Stimulated activated naive CD8-positive, alpha-beta T cell treated with anti-CD3 and anti-CD28 coated beads, Interleukin-15, Interleukin-2, amounts not matched to agents 100 ng/mL and 50 ng/mL, for 24 hours (primary cell): ENCODE measurements around the gene FBXL16.

Source experiments
- H3K27ac Mint-ChIP-seq: one replicate; pipeline ENCODE4 v1.8.0; 2021; ENCODE audit warnings: mild to moderate bottlenecking, mixed read lengths
- H3K27me3 Mint-ChIP-seq: one replicate; pipeline ENCODE4 v1.8.0; 2021; ENCODE audit warnings: mixed read lengths
- H3K36me3 Mint-ChIP-seq: one replicate; pipeline ENCODE4 v1.8.0; 2021; ENCODE audit warnings: low read depth, mixed read lengths
- H3K4me1 Mint-ChIP-seq: one replicate; pipeline ENCODE4 v1.8.0; 2021; ENCODE audit warnings: low read depth, mixed read lengths
- H3K4me3 Mint-ChIP-seq: one replicate; pipeline ENCODE4 v1.8.0; 2021; ENCODE audit warnings: mild to moderate bottlenecking, mixed read lengths
- H3K9me3 Mint-ChIP-seq: one replicate; pipeline ENCODE4 v1.8.0; 2021; ENCODE audit warnings: mixed read lengths

FBXL16 gene

DNA sequence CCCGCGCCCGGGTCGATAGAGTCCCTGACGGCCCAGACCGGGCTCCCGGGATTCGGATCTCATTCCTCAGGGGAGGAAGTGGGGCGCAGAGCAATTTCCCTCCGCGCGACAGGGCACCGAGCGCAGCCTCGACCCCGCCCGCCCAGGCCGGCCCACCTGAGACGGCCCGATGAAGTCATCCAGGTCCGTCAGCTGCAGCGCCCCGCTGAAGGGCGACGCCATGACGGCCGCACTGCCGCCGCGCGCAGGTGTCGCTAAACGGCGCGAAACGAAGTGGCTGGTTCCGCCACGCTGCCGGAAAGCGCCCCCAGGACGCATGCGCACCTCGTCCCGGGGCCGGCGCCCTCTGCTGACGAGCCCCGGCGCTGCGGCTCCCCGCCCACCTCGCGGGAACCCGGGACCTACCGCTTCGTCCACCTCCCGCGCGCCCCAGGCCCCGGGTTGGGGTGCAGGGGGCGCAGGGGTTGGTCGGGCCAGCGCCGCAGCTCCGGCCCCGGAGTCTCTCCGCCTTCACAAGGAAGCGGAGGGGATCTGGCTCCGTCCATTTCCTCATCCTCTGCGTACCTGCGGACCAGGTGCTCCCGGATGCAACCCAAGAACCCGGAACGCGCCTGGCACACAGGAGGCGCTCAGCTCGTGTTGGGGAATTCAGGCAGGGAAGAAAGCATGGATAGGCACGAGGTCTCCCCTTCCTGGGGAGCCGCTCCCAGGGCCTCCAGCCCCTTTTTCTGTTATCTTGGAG, 35.3 kb upstream of the FBXL16 start, which contains the start of gene CIAO3:
CIAO3 (minus strand) TSS at position 234 of the 742 bp plus-strand sequence; CDS start at position 222, 12 bp downstream.
- no peaks in the 10 kb centered on the region for H3K9me3 Mint-ChIP-seq
- H3K4me1 Mint-ChIP-seq: peaks cover 22% of the 10 kb centered on the region
- peaks cover 10% of the 10 kb centered on the region for H3K36me3 Mint-ChIP-seq
- peak within 1 kb of the TSS; percentile 74 for H3K27ac Mint-ChIP-seq
- H3K27me3 Mint-ChIP-seq: no peaks in the 10 kb centered on the region
- H3K4me3 Mint-ChIP-seq: peak within 1 kb of the TSS; percentile 81

DNA sequence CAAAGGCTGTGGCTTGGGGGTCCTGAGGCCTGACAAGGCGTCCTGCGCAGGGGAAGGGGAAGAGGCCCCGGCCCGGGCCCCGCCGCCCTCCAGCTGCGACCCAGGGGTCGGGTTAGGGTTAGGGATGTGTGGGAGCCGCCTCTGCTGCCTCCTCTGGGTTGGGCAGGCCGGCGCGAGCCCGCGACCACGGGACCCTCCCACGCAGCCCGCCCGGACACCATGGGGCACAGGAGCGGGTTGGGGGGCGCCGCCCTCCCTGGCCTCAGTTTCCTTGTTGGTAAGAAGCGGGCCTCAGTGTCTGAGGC, 34.8 kb upstream of the FBXL16 start:
- H3K27ac Mint-ChIP-seq: peak overlapping the region; percentile 74
- H3K36me3 Mint-ChIP-seq: peaks cover 15% of the 10 kb centered on the region
- no peaks in the 10 kb centered on the region for H3K27me3 Mint-ChIP-seq
- H3K4me1 Mint-ChIP-seq: peaks cover 27% of the 10 kb centered on the region
- no peaks in the 10 kb centered on the region for H3K9me3 Mint-ChIP-seq
- peak overlapping the region; percentile 81 for H3K4me3 Mint-ChIP-seq

DNA sequence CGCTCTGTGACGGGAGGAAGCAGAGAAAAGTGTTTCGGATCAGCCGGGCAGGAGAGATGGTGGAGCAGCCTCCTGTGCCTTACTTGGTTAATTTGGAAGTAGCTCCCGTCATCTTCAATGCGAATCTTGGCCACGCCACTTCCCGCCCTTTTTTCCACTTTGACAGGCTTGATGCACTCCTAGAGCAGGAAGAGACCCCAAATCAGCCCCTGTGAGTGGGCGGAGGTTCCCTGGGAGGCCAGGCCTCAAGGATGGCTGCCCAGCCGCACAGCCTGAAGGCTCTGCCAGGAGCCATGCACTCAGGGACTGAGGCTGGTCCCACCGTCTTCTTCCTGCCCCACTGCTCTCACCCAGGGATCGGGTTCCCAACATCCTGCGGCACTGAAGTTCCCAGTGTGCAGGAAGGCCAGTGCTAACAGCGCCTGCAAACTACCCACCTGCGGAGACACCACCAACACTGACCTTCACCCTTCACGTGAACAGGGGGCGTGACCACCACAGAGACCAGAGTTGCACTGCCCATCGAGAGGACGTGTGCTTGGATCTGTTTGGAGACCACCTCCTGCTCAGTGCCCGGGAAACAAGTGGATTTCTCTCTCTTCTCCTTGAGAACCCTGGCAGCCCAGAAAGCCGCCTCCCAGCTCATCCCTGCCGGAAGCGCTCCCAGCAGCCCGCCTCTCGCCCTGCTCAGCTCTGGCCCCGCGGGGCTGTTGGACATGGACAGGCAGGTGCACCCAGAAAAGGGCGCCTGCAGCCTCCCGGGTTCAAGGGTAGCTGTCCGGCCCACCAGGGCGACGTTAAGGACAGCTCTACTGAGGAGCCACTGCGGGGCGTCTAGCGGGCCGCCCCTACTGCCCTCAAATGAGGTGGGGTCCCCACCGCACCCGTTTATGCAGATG, 34.2 kb upstream of the FBXL16 start:
- H3K27ac Mint-ChIP-seq: peak overlapping the region; percentile 74
- H3K36me3 Mint-ChIP-seq: peaks cover 19% of the 10 kb centered on the region
- peaks cover 30% of the 10 kb centered on the region for H3K4me1 Mint-ChIP-seq
- no peaks in the 10 kb centered on the region for H3K27me3 Mint-ChIP-seq
- no peaks in the 10 kb centered on the region for H3K9me3 Mint-ChIP-seq
- H3K4me3 Mint-ChIP-seq: peak overlapping the region; percentile 81

DNA sequence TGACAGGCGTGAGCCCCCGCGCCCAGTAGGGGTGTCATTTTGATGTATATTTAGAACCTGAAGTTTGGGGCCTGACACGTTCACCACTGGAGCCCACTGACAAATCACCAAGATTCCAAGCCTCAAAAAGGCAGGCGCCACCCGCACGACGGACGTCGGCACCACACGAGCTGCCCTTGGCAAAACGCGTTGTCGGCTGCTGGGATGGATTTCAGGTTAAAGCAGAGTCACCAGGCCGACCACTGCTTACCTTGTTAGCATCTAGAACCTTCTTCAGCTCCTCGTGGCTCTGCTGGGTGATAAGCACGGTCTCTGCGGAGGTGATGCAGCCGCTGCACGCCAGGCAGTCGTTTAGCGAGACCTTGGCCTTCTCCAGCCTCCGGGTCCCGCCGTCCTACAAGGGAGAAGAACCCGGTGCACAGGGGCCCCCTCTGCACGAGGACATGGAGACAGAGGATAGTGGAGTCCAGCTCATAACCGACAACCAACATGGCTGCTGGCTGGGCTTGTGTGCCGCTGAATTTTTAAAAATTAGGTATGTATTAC, 31.4 kb upstream of the FBXL16 start:
- Mint-ChIP-seq H3K4me1 (peaks cover 30% of the 10 kb centered on the region), H3K27ac (no peak overlapping the region), H3K4me3 (no peak overlapping the region), H3K36me3 (peaks cover 19% of the 10 kb centered on the region), H3K9me3 (no peaks in the 10 kb centered on the region), H3K27me3 (no peaks in the 10 kb centered on the region)

DNA sequence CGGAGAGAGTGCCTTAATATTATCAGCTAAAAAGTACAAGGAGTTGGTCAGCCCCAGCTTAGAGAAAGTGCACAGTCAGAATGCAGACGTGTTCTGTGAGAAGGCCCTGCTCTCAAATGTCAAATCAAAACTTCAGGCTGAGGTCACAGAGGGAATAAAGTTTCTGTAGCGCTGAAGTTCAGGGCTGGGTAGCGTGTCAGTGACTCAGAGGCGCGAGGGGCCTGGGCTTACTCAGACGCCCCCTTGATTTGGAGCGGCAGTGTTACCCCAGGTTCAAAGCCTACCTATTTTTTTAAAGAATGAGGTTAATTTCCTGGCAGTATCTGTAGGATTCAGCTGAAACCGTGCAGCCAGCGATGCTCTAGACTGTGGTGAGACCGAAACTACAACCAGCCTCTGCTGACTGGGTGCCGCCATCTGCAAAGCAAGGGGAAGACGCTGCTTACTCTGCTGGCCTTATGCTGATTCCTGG, 30.4 kb upstream of the FBXL16 start:
- Mint-ChIP-seq H3K4me1 (peaks cover 30% of the 10 kb centered on the region), H3K4me3 (no peak overlapping the region), H3K27ac (peak overlapping the region; percentile 36), H3K27me3 (no peaks in the 10 kb centered on the region), H3K9me3 (no peaks in the 10 kb centered on the region), H3K36me3 (peaks cover 19% of the 10 kb centered on the region)

DNA sequence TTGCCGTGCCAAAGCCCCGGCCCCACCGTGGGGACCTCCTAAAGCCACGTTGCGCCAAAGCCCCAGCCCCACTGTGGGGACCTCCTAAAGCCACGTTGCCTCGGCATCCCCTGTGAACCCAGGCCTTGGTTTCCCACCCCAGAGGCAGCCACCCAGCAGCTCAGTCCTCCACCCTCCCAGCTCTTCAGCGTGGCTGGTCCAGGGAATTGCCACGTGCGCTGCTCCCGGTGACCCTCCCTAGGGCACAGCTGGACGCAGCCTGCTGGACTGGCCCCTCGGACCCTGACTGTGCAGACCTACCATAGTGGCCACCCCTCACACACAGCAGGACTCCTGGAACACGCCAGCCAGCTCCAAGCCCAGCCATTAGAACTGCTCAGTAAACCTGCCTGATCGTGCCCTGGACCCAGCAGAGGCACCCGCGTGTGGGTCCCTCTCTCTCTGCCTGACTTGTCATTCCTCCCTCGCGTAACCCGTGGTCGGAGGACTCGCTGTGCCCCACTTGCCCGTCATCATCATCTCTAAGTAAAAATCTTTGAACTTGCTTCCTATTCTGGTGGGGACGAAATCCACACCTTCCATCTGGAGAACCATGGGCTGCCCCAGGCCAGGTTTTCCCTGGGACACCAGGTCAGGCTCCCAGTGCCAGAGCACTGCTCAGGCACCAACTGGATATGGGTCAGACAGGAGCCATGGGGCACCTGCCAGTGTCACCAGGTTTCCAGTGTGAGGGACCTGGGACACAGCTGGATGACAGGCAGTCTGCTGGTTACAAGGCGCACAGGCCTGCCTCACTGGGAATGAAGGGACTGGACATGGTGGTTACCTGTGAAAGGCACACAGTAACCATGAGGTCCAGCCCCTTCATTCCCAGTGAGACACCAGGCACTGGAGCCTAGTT, 29.6 kb upstream of the FBXL16 start:
- H3K4me3 Mint-ChIP-seq: no peak overlapping the region
- peaks cover 30% of the 10 kb centered on the region for H3K4me1 Mint-ChIP-seq
- H3K36me3 Mint-ChIP-seq: peaks cover 19% of the 10 kb centered on the region
- H3K27me3 Mint-ChIP-seq: no peaks in the 10 kb centered on the region
- H3K27ac Mint-ChIP-seq: peak overlapping the region; percentile 28
- no peaks in the 10 kb centered on the region for H3K9me3 Mint-ChIP-seq

DNA sequence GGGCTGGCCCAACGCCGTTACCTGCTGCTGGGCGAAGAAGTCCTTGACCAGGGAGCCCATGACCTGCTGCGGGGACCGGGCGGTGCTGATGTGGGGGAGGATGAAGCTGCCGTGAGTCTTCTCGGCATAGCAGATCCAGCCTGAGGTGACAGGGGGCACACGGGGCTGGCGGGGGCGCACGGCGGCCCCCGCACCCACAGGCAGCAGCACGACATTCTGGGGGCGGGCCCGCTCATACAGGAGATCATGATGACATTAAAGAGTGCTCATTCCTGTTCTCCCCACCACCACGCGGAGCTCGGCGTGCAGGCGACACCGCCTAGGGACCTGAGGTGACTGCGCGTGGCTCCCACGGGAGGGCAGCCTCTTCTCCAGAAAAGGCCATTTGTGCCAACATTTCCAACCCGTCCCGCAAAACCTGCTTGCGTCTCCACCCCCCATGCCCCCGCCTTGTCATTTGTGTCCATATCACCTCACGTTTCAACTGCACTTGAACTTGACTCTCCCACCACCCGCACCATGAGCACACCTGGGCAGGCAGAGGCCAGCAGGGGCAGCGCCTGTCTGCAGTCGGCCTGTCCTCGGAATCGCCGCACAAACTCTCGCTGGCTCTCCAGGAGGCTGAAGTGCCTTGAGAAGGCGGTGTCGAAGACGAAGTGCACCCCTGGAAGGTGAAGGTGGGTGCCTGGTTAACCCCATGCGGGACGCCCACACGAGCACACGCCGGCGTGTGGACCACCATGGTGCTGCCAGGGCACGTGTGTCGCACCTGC, 28.8 kb upstream of the FBXL16 start:
- Mint-ChIP-seq H3K4me1 (peaks cover 24% of the 10 kb centered on the region), H3K27ac (no peak overlapping the region), H3K36me3 (peaks cover 19% of the 10 kb centered on the region), H3K4me3 (no peak overlapping the region), H3K27me3 (no peaks in the 10 kb centered on the region), H3K9me3 (no peaks in the 10 kb centered on the region)

DNA sequence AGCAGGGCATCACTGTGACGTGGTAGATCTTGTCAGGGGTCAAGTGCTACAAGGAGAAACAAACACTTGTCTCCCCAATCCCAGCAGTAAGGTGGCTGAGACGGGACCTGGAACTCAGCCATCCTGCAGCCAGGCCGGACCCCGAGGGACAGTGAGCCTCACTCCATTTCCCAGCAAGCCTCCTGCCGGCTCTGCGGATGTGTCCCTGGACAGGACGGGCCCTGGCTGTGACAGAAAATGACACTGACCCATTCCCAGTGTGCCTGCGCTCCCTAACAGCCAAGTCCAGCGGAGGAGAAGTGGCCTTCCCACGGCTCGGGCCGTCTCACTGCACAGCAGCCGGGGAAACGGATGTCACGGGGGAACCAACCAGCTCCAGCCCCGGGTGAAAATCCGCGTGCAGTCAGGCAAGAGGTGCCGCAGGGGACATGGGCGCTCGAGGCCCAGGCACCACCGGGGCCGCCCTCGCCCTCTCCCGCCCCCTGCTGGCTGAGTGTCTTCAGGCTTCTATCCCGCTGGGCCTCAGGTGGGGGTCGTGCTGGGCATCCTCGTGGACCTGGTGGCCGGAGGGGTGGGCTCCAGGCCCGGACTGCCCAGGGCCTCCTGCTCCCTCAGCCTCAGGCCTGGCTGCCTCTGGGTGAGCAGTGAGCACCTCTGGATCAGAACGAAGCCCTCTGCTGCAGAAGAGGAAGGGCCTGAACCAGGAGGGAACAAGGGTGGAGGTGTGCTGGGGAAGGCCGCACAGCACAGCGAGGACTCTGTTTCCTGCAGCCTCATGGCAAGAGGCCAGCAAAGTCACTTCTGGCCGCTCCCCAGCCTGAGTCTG, 28.0 kb upstream of the FBXL16 start:
- H3K9me3 Mint-ChIP-seq: no peaks in the 10 kb centered on the region
- peaks cover 19% of the 10 kb centered on the region for H3K36me3 Mint-ChIP-seq
- H3K4me1 Mint-ChIP-seq: peaks cover 20% of the 10 kb centered on the region
- no peak overlapping the region for H3K4me3 Mint-ChIP-seq
- H3K27me3 Mint-ChIP-seq: no peaks in the 10 kb centered on the region
- H3K27ac Mint-ChIP-seq: no peak overlapping the region

DNA sequence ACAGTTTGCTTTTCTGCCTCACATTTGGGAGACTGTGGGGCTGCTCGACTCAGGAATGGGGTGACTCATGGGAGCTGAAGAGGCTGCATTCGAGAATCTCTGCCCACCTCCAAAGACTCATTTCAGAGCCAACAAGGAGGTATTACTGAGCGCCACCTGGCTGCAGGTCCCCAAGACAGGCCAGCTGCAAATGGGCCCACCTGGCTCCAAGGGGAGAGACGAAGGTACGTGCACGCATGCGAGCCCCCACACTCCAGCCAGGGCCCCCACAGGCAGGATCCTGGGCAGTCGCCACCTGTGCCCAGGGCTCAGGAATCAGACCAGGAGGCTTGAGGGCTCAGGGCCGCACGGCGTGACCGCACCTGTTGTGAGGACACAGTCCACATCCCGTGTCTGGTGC, 27.3 kb upstream of the FBXL16 start:
- H3K27me3 Mint-ChIP-seq: no peaks in the 10 kb centered on the region
- no peaks in the 10 kb centered on the region for H3K9me3 Mint-ChIP-seq
- peaks cover 18% of the 10 kb centered on the region for H3K4me1 Mint-ChIP-seq
- H3K4me3 Mint-ChIP-seq: no peak overlapping the region
- H3K27ac Mint-ChIP-seq: no peak overlapping the region
- H3K36me3 Mint-ChIP-seq: peaks cover 17% of the 10 kb centered on the region

DNA sequence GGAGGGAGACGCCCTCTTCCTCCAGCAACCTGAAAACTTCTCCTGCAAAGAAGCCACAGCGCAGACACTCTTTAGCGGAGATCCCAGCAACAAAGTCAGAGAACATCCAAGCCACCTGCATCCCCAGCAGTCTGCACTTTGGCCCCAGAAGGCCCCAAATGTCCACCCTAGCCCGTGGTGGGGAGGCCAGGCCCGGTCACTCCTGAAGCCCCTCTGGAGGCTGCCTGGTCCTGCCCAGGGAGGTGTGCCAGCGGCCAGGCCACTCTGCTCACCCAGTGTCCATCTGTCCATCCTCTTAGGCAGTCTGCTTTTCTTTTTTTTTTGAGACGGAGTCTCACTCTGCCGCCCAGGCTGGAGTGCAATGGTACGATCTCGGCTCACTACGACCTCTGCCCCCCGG, 26.7 kb upstream of the FBXL16 start:
- H3K36me3 Mint-ChIP-seq: peaks cover 13% of the 10 kb centered on the region
- peaks cover 15% of the 10 kb centered on the region for H3K4me1 Mint-ChIP-seq
- H3K9me3 Mint-ChIP-seq: no peaks in the 10 kb centered on the region
- H3K27ac Mint-ChIP-seq: no peak overlapping the region
- H3K4me3 Mint-ChIP-seq: no peak overlapping the region
- H3K27me3 Mint-ChIP-seq: no peaks in the 10 kb centered on the region

DNA sequence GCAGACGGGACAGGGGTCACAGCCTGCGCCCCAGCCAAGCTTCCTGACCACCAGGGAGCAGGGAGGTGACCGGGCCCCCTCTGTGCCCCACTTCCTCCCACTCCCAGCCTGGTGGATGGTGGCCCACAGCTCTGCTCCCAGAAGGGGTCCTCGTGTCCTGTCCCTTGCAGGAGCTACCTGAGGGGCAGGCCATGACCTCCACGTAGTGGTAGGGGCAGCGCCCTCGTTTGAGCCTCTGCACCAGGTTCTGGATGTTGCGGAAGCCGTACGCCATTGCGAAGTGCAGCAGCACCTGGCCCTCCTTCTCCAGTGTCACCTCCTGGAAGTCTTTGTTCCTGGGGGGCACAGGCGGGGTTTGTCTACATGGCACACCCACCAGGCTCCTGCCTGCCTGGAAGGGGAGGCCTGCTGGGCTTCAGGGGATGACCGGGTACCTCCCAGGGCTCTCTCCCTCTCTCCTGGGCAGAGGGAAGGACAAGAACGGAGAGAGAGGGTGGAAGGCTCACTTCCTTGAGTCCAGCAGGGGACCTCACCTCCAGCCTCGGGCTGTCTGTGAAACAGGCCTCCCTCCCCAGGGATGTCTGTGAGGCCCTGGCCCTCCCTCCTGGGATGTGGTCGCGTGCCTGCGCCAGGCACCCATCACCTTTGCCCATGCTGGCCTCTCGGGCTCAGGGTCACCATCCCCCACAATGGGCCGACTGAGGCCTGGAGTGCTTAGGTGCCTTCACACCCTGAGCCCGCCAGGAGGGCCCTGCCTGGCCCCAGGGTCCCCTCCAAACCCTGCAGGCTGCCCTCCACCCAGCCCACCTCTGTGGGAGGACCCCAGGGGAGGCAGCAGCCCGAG, 25.3 kb upstream of the FBXL16 start:
- Mint-ChIP-seq H3K27ac (no peak overlapping the region), H3K9me3 (no peaks in the 10 kb centered on the region), H3K4me1 (peaks cover 7% of the 10 kb centered on the region), H3K4me3 (no peak overlapping the region), H3K27me3 (no peaks in the 10 kb centered on the region), H3K36me3 (peaks cover 9% of the 10 kb centered on the region)

DNA sequence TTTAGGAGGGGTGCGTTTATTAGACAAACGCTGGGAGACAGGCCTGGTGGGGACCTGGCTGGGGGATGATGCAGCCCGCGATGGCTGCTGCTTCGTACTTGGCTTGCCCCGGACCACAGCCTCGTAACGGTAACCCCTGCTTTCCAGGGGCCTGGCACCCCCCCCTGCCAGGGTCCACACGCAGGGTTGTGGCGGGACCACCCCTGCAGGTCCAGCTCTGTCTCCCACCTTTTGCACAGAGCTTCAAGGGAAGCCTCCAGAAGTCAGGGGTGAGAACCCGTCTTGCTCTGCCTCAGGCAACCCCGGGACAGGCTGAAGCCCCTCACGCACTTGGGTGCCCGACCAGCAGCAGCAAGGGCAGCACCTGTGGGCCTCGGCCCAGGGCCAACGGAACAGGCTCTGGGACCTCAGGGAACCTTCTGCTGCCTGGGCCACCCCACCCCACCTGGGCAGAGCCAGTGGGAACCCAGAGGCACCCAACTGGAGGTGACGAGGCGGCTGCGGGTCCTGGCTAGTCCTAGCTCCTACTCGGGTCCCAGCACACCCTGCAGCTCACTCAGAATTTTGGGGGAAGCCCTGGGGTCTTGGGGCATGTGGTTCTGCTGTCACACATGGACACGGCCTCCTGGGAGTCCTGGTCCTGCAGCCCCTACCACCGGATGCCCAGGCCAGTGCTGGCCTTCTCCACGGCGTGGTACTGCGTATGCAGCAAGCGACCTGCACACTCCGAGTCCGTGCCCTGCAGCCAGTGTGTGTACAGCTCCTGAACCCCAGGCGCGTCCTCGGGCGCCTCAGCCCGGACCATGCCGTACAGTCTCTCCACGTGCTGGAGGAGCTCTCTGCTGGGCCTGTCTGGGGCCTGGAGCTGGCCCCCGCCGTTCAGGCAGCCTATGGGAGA, 24.4 kb upstream of the FBXL16 start:
- Mint-ChIP-seq H3K36me3 (no peaks in the 10 kb centered on the region), H3K4me1 (no peaks in the 10 kb centered on the region), H3K27me3 (no peaks in the 10 kb centered on the region), H3K4me3 (no peak overlapping the region), H3K27ac (no peak overlapping the region), H3K9me3 (no peaks in the 10 kb centered on the region)
